MG63 (cell line): ENCODE data around the gene BHMT2. TPM values are rescaled to one million over a fixed set of nuclear protein-coding genes. Genes with fewer than 3 reads are reported as not detected.

Experiments used
- DNase-seq: peaks from one replicate; pipeline ENCODE4 v3.0.0-alpha.2; 2020
- H3K27me3 ChIP-seq: fragments of 250-450 bp; sonication (Bioruptor Pico); 2 replicates; pipeline ENCODE4 v1.5.1; 2020; ENCODE audit warnings: mild to moderate bottlenecking, moderate library complexity
- H3K36me3 ChIP-seq: fragments of 250-450 bp; sonication (Bioruptor Pico); 2 replicates; pipeline ENCODE4 v1.5.1; 2020; ENCODE audit warnings: mild to moderate bottlenecking, moderate library complexity
- H3K4me3 ChIP-seq: fragments of 250-450 bp; sonication (Bioruptor Pico); 2 replicates; pipeline ENCODE4 v1.5.1; 2020; ENCODE audit warnings: mild to moderate bottlenecking, moderate library complexity
- H3K9me3 ChIP-seq: fragments of 250-450 bp; sonication (Bioruptor Pico); 2 replicates; pipeline ENCODE4 v1.5.1; 2020; ENCODE audit warnings: mild to moderate bottlenecking, moderate library complexity
- total RNA-seq: library from RNA; depleted of rRNA; stranded (reverse); fragments of >200 nt; shearing (Covaris generic); gene quantifications from 2 replicates; pipeline ENCODE4 v1.2.3, GENCODE V29; 2014; ENCODE audit warnings: low replicate concordance; rRNA removed

BHMT2 gene
- total RNA-seq, 1 experiment from 2014 or later: 0.79 TPM

DNA sequence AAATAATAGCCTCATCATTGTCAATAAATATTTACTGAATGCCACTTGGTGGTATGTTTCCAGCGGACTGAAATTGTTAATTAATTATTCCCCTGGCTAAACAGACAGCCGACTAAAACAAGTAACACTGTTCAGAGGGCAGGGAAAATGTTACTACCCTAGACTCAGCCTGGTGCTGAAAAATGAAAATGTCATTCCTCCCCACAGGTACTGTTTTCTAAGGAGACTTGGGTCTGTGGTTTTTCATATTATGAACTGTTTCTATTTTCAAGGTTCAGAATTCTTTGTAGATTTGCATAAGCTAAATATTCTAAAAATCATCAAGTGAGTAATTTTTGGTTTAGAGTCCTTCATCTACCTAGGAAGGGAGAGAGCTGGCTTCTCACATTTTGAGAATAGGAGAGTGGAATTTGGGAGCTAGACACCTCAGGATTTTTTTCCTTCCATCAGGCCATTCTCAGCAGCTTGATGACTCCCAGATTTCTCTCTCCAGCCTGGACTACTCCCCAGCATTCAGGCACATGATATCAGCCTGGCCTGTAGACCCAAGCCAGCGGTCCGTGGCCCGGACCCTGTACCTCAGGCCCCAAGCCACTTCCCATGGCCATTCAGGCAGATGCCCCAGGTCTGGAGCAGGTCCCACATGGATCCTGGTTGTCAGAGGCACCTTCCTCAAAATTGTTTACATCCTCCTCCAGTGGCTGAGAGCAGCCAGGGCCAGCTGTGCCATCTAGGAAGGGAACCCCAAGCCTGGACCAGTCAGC lies 66.4 kb downstream of the BHMT2 start:
- no peaks in the 10 kb centered on the region for H3K36me3 ChIP-seq
- H3K27me3 ChIP-seq: no peaks in the 10 kb centered on the region
- no peak overlapping the region for H3K4me3 ChIP-seq
- no peak for DNase-seq
- no peaks in the 10 kb centered on the region for H3K9me3 ChIP-seq

DNA sequence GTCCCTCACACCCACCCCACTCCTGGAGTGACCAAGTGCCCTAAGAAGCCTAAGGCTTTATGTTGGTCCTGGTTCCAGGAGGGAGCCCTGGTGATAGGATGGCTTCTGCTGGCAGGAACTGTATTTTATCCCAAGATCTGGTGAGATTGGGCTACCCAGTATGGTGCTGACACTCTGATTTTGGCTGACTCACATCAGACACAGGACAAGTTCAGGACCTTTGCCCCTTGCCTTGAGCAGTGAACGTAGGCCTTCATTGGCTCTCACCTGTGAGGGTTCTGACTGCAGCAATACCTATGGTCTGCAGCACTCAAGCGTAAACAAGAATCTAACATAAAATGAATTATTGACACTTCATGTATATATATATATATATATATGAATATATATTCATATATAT lies 67.1 kb downstream of the BHMT2 start:
- DNase-seq: no peak
- Histone ChIP-seq H3K9me3 (no peaks in the 10 kb centered on the region), H3K27me3 (no peaks in the 10 kb centered on the region), H3K4me3 (no peak overlapping the region), H3K36me3 (no peaks in the 10 kb centered on the region)

Other genes starting within 250 kb of the BHMT2 start
- gene ARSB, start 84.5 kb upstream of the BHMT2 start, total RNA-seq: 10.2 and 10.3 TPM in 2 replicates
- gene DMGDH, start 93 bp upstream of the BHMT2 start, total RNA-seq: not detected in 2 replicates
- not detected in 2 replicates for gene BHMT, start 42.0 kb downstream of the BHMT2 start, total RNA-seq
- gene JMY, start 166.4 kb downstream of the BHMT2 start, total RNA-seq: 5.5 TPM in 2 replicates